GM10847 (cell line): ENCODE data around the gene IGFBP2.

Source experiments
- POLR2A ChIP-seq: IDR thresholded peaks from 2 replicates; pipeline ENCODE4 v1.6.1; 2011; ENCODE audit not compliant: insufficient read length; ENCODE audit errors: extremely low read depth

The IGFBP2 gene

GRCh38 chr2:216626875-216627245 is 6.4 kb upstream of the IGFBP2 start:
- no peak for TF ChIP-seq POLR2A

- no peak for TF ChIP-seq POLR2A
Observed at GRCh38 chr2:216629784-216630183, 3.4 kb upstream of the IGFBP2 start.

DNA sequence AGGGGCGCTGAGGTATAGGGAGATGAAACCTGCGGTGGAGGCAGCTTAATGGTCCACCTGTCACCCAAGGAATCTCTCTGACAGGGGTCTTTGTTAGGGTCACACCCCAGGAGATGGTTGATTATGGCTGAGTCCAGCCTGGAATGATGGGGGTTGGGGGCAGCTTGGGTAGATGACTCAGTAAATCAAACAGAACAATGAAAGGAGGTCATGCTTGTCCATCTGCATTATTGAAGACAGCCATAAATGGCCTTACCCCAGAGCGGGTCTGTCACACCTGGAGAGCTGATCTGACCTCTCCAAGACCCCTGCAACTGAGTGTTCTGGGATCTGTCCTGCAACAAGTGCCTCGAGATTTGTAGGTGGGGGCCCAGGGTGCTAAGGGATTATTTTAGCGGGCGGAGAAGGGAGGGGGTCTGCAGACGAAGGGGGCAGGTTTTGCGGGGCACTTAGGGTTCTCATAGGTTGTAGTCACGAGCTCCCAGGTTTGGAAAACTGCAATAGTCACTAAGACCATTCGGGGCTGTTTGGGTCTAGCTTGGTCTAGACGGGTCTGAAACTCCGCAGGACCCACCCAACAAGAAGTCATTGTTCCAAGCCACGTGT is 771 bp upstream of the IGFBP2 start:
- no peak for TF ChIP-seq POLR2A

DNA sequence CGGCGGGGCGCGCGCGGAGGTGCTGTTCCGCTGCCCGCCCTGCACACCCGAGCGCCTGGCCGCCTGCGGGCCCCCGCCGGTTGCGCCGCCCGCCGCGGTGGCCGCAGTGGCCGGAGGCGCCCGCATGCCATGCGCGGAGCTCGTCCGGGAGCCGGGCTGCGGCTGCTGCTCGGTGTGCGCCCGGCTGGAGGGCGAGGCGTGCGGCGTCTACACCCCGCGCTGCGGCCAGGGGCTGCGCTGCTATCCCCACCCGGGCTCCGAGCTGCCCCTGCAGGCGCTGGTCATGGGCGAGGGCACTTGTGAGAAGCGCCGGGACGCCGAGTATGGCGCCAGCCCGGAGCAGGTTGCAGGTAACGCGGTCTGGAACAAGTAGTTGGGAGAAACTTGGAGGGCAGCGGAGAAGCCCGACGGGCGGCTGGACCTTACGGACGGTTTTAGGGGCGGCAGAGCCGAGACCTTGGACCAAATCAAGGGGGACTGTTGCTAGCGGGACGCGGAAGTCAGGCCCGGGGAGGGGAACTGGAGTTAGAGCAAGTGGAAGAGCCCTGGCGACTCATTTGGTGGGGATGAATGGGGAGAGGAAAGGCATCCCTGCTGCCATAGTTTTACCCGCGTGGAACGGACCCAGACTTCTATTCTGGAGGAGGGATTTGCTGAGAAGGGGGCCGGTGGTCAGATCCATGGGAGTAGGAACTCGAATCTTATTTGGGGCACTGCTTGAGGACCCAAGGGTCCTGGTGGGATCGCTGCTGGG is 573 bp downstream of the IGFBP2 start:
- no peak for TF ChIP-seq POLR2A

DNA sequence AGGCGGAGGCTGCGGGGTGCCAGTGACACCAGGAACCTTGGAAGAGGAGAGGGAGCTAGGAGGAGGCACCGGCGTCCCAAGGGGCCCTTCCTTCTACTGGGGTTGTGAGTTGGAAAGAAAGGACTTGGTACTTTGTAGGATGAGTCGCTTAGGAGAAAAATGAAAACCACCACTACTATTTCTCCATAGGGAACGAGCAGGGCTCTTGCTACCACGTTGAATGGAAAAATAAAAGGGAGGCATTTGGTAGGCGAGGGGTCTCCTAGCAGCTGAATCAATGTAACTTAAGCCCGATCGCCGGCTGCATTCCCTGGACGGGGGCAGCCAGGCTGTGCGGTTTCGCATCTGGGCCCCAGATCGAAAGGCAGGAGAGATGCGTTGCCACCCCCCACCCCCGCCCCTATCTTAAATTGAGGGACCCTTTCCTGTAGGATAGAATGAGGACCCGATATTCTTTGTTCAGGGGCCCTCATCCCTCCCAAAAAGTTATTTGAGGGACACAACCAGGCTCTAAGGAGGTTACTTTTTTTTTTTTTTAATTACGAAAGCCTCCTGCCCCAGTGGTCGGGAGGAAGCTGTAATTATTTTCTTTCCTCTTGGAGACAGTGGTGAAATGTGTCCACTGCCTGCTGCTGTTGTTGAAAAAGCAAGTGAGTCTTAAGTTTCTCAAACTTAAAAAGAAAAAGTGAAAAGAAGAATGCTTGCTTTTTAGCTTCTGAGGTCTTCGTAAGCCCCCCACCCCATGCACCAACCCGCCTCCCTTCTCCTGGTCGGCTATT is 1.3 kb downstream of the IGFBP2 start:
- TF ChIP-seq POLR2A = no peak

DNA sequence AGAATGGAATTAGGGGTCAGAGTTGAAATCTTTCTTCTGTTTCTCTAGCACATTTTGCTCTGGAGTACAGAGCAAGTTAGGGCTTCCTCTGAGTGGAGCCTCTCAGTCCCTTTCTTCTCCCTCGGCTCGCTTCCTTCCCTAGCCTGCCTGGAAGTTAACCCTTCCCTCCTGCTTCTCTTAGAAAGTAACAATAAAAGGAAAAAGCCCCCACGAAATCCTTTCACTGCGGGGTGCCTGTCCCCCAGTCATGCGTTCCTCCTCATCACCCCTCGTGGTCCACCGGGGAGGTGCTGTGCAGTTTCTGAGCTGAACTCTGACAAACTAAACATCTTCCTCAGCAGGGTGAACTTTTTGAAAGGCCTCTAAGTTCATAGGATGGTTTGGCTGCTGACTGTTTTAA is 2.0 kb downstream of the IGFBP2 start:
- no peak for TF ChIP-seq POLR2A

DNA sequence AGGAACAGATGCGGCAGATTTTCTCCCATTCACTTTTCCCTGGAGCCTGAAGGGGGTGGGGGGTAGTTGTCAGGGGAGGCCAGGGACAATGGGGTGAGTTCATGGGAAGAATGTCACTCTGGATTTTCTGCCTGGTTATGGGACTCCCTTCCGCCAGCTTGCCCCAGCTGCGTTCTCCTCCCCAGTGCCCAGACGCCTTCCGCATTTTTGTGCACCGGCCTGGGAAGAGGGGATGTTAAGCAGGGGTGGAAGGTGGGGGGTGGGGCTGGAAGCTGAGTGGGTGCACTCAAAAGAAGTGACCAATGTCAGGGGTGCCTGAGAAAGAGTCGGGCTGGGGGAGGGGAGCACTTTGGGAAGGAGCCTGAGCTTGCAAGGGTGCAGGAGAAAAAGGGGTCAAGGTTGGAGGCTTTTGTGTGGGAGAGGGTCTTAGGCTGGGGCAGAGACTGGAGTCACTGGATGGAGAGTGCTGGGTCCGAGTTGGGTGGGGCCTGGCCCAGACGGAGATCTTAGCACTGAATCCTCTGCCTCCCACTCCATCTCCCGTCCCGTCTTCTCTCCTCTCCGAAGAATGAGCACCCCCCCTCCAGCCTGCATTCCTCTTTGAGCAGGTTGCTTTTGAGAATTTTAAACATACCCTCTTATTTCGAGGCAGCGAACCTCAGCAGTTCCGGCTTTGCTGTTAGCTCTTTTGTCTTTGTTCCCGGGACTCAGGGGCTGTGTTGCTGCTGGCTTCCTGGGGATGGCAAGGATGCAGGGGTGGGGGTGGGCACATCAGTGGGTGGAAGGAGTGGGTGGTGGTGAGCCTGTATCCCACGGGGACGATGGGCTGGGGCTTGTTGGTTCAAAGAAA is 2.7 kb downstream of the IGFBP2 start:
- no peak for TF ChIP-seq POLR2A

DNA sequence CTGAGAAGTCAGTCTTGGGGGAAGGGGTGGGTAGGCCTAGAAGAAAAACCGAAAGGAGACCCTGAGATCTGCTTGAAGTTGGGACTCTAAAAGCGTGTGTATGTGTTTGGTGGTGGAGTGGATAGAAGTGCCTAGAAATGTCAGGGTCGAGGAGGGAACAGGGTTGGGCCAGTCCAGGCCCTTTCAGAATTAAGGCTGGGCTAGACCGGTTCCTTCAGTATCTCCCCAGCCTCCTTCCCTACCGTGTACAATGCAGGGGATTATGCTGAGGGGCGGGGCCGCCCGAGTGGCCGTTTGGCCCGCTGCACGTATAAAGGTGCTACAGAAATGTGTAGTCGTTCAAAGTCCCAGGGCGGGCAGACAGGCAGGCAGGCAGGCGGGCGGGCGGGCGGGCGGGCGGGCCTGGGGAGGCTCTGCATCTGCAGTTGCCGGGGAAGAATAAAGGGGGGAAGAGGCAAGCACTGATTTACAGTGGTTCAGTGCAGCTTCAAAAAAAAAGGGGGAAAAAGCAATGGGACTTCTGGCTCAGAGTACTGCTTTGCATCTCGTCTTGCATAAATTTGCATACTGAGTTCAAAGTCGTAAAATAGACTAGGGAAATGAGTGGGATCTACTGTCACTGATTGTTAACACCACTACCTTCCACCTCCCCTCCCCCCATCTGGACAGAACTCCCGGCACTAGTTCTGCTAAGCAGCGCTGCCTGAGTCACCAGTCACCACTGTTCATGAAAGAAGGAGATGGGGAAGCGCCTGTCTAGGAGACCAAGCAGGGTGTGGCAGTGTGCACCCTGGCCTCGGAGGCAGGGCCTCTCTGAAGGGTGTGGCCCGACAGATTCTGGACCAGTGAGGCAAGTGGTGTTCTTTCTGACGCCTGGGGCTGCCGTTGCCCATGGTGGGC is 3.6 kb downstream of the IGFBP2 start:
- no peak for TF ChIP-seq POLR2A

DNA sequence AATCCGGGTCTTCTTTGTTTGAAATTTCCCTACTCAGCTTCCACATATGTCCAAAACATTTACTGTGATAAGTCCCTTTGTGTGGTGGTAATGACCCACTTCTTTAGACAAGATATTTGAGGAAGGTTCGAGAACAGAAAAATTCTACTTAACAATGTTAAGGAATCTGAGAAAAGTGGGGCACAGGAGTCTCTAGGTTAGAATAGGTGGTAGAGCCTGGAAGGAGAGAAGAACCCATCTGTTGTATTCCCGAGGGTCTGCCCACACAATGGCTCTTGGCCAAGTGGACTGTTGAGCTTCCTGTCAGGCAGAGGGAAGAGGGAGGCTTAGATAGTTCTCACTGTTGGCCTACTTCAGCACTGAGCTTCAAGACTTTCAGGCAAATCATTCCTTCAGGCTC is 4.3 kb downstream of the IGFBP2 start:
- TF ChIP-seq POLR2A = no peak

DNA sequence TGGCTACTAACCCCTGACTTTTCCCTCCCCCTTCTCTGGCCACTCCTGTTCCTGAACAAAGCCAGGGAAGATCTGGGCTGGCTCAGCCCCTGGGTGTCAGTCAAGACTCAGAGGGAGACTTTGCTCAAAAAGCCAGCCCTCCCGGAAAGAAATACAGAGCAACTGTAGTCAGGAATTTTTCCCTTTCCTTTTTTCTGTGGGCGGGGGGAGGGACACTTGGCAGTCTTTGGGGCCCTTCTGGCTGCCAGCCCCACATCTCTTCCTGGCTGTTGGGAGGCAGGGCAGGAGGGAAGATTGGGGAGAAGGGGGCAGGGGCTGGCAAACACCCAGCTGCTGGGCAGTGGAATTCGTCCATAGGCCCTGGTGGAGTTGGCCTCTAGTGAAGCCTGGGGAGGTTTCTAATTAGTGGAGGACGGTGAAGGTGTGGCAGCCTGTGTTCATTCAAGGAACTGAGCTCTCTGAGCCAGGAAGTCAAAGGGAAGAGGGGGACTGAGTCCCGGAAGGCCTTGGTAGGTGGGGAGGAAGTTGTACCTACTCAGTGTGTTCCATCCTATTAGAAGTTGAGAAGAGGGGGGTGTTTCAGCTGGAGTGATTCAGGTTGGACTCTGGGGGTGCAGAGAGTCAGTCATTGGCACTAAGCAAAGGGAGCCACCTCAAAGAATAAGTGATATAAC is 10.9 kb downstream of the IGFBP2 start:
- no peak for TF ChIP-seq POLR2A

GRCh38 chr2:216644842-216645635 is 11.8 kb downstream of the IGFBP2 start:
- TF ChIP-seq POLR2A = no peak

- no peak for TF ChIP-seq POLR2A
Observed at GRCh38 chr2:216645636-216645950, 12.4 kb downstream of the IGFBP2 start.

GRCh38 chr2:216646116-216646515 is 12.9 kb downstream of the IGFBP2 start:
- TF ChIP-seq POLR2A = no peak
